ENCODE measurements around the gene BRWD1.

Gene BRWD1

GRCh38 chr21:39313571-39314142, at the start of gene BRWD1:
TSS of gene BRWD1 (minus strand) at chr21:39313632. CDS start at chr21:39313491, 141 bp downstream.
- DNase-seq (ENCODE audit: low spot score): peak; percentile 58

DNA sequence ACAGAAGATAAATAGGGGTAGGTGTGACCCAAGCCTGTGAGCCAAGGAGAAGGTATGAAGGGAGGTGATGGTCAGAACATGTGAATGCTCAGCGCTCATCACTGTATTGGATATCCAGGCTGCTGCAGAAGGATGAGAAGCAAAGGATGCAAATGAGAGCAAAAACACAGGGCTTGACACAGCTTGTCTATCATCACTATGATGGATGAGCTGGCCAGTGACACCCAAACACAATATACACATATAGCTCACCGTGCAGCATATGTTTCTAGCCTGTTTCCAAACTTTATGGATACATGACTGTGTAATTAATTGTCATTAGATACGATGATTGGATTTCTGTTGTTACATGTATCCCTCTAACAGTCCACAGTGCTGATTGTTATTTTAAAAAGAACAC, 49.3 kb upstream of the BRWD1 start:
- DNase-seq (ENCODE audit: low spot score): no peak

GRCh38 chr21:39359382-39359781, 46.0 kb upstream of the BRWD1 start:
- DNase-seq (ENCODE audit: low spot score): no peak

DNA sequence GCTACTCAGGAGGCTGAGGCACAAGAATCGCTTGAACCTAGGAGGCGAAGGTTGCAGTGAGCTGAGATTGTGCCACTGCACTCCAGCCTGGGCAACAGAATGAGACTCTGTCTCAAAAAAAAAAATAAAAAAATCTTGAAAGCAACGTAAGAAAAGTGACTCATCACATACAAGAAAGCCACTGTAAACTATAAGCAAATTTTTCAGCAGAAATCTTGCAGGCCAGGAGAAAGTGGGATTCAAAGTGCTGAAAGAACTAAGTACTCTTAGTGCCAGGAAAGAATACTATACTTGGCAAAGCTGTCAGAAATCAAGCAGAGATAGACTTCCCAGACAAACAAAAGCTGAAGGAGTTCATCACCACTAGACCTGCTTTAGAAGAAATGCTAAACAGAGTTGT, 39.9 kb upstream of the BRWD1 start:
- DNase-seq (ENCODE audit: low spot score): no peak

- DNase-seq (ENCODE audit: low spot score): no peak
These were observed 36.9 kb upstream of the BRWD1 start for GRCh38 chr21:39350094-39351005.

DNA sequence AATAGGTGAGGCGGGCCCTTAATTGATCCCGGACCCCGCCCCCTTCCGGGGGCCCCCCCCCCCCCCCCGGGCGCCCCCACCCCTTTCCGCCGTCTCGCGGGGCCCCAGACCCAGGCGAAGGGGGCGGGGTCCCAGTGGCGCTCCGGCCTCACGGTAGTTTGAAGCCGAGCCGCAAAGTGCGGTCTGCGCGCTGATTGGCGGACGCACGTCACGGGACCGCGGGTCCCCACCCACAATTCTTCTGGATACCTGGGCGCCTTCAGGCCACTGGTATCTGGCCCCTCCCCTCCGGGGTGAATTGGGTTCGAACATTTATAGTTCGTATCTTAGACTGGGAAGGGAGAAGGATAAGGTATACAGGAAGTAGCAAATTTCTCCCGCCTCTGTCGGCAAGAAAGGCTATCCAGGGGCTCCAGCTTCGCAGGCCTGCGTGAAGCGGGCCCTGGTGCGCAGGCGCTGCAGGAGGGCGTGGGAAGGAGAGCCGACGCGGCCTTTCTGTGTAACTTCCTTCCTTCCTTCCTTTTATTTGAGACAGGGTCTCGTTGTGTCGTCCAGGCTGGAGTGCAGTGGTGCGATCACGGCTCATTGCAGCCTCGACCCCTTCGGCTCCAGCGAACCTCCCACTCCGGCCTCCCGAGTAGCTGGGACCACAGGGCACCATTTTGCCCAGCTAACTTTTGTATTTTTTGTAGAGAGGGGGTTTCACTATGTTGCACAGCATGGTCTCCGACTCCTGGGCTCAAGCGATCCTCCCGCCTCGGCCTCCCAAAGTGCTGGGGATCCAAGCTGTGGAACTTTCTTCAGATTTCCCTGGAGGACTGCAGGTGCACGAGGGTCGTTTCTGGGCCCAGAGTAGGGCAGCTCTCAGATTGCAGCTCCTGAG, 36.0 kb upstream of the BRWD1 start:
- DNase-seq (ENCODE audit: low spot score): peak; percentile 95

DNA sequence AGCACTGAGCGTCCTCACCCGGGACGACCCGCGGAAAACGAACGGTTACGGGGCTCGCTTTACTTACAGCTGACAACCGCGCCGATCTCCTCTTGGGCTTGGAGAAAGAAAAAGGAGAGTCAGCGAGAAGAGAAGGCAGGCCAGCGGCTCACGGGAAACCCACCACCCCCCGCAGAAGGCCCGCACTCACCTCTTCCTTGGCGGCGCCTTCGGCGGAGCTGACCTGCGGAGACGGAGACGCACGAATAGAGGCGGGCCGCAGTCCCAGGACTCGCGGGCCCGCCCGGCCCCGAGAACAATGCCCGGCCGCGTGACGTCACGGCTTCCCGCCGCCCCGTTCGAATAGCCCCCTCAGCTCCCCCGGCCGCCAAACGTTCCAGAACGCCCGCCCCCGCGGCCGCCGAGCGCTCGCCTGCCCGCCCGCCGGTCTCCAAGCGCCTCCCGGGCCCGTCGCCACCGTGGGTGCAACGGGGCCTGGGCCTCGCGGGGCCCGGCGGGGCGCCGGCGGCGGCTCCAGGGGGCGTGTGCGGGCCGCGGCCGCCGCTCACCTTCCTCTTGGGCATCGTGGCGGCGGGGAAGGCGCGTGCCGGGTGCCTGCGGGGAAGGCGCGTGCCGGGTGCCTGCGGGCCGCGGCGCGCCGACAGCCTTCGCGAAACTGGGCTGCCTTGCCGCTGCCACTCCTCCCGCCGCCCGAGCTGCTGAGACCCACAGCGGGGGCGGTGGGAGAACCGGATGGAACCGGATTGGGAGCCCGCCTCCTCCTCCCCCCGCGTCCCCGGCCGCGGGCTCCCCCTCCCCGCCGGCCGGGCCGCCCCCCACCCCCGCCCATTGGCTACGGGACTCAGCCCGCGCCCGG, 35.2 kb upstream of the BRWD1 start, which contains the start of gene HMGN1:
TSS of gene HMGN1 (minus strand) at position 734 of the 856 bp plus-strand sequence. CDS start at position 563, 171 bp downstream.
- peak; percentile 78 for DNase-seq (ENCODE audit: low spot score)

GRCh38 chr21:39348040-39348354, 34.6 kb upstream of the BRWD1 start:
- DNase-seq (ENCODE audit: low spot score): no peak

DNA sequence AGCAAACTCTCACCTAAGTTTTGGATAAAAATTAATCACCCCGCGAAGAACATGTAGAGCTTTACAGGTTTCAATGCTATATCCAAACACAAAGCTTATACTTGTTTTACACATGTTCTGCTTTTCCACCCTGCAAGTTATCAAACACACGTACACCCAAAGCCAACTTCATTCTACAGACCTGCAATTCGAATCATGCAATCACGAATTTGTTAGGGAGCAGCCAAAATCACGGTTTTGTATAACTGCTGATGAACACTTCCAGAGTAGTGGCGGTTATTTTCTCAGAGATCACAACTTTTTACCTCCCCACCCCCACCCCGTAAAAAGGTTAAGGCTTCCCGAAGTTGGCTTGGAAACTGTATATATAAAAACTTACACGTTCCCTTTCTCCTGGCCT, 34.1 kb upstream of the BRWD1 start:
- no peak for DNase-seq (ENCODE audit: low spot score)

DNA sequence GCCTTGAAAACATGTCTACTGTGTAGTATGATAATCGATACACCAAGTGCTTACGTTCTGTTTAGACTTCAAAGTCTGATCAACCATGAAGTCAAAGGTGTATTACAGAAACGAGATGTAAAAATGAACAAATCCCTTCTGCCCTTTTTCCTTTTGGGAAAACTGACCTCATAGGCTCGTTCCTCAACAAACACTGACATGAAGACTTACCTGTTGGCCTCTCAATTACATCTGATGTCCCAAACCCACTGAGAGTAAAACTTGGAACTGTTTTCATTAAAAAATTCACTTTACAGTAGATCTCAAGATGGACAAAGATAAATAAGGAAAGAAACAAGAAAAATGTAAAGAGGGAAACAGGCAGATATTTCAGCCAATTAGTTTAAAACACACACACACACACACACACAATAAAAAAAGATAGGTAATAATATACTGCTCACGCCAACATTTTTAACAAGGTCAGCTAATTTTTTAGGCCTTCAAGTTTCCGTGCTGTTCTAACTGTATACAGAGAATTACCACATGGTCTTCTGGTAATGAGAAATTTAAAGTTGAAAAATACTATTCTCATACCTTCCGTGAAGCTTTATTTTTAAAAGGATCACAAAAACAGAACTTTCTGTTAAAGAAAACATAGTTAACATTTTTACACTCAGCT, 33.4 kb upstream of the BRWD1 start:
- DNase-seq (ENCODE audit: low spot score): no peak

GRCh38 chr21:39346206-39346605, 32.8 kb upstream of the BRWD1 start:
- DNase-seq (ENCODE audit: low spot score): no peak

DNA sequence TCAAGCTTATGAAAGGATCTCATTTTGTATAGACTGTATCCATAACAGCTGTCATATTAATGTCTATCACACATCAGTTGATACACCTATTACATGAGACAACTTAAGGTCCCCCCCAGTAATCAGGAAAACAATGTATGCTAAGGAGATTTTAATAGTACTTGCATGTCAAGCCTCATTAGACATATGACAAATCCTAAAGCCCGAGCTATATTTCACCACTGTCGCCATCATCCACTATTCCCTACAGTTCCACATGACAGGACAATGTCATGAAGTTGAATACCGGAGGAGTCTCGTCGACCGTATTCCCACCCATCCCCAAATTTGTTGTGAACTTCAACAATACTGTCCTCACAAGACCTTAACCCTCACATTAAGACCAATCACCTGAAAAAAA, 32.0 kb upstream of the BRWD1 start:
- no peak for DNase-seq (ENCODE audit: low spot score)

- DNase-seq (ENCODE audit: low spot score): no peak
These were observed 31.4 kb upstream of the BRWD1 start for GRCh38 chr21:39344848-39345247.

- no peak for DNase-seq (ENCODE audit: low spot score)
These were observed 28.0 kb upstream of the BRWD1 start for GRCh38 chr21:39341249-39341923.

DNA sequence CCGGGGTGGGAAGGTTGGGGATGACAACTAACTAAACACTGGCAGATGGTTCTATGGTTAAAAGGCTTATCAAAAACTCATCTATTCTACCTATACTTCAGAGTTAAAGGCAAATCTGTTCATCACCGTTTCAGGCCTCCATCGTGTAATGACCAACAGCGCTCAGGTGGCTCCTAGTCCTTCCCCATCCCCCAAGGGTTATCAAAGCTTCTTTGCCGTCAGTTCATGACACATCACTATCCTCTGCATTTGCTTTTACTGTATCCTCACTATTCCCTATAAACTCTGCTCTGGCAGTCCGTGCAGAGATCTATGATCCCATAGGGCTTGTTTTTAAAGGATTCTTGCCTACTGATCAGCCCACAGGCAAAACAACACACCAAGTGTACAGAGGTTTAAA, 27.3 kb upstream of the BRWD1 start:
- DNase-seq (ENCODE audit: low spot score): no peak

DNA sequence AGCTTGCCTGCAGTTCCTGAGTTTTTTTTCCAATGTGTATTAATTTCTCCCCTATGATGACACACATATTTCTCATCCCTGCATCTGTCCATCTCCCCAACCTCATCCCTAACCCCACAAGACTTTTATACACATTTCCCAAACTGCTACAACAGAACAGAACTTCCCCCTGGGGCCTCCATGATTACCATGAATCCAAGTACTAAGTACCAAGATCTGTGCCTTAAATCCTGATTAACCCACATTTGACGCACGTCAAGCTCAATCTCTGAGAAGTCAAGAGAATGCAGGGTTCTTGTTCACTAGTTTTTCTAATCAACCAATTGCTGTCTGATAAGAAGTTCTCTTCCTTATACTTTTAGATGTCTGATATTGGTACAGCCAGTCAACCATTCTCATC, 25.8 kb upstream of the BRWD1 start:
- DNase-seq (ENCODE audit: low spot score): no peak

- DNase-seq (ENCODE audit: low spot score): no peak
These were observed 23.1 kb upstream of the BRWD1 start for GRCh38 chr21:39336457-39337008.

GRCh38 chr21:39334611-39335010, 21.2 kb upstream of the BRWD1 start:
- DNase-seq (ENCODE audit: low spot score): no peak

- no peak for DNase-seq (ENCODE audit: low spot score)
These were observed 18.7 kb upstream of the BRWD1 start for GRCh38 chr21:39332175-39332574.

- DNase-seq (ENCODE audit: low spot score): no peak
These were observed 16.6 kb upstream of the BRWD1 start for GRCh38 chr21:39330001-39330400.
